ENCODE measurements around the gene FAM181B.

GRCh38 chr11:82730754-82731153 is 2.9 kb downstream of the FAM181B start:
- TF ChIP-seq, protein P1, sequence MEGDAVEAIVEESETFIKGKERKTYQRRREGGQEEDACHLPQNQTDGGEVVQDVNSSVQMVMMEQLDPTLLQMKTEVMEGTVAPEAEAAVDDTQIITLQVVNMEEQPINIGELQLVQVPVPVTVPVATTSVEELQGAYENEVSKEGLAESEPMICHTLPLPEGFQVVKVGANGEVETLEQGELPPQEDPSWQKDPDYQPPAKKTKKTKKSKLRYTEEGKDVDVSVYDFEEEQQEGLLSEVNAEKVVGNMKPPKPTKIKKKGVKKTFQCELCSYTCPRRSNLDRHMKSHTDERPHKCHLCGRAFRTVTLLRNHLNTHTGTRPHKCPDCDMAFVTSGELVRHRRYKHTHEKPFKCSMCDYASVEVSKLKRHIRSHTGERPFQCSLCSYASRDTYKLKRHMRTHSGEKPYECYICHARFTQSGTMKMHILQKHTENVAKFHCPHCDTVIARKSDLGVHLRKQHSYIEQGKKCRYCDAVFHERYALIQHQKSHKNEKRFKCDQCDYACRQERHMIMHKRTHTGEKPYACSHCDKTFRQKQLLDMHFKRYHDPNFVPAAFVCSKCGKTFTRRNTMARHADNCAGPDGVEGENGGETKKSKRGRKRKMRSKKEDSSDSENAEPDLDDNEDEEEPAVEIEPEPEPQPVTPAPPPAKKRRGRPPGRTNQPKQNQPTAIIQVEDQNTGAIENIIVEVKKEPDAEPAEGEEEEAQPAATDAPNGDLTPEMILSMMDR (optimal IDR thresholded peaks at IDR 0.05 in 1 of 3, IDR thresholded peaks at IDR 0.05 in 1 of 3, conservative IDR thresholded peaks at IDR 0.05 in 1 of 3; ENCODE audit: extremely low read depth in 1 of 3, insufficient read depth in 2 of 3, low read length in 3 of 3): no peak
- TF ChIP-seq EZH2 (IDR thresholded peaks at IDR 0.05; ENCODE audit: low read length): no peak
